ENCODE results near the gene JARID2.

DNA sequence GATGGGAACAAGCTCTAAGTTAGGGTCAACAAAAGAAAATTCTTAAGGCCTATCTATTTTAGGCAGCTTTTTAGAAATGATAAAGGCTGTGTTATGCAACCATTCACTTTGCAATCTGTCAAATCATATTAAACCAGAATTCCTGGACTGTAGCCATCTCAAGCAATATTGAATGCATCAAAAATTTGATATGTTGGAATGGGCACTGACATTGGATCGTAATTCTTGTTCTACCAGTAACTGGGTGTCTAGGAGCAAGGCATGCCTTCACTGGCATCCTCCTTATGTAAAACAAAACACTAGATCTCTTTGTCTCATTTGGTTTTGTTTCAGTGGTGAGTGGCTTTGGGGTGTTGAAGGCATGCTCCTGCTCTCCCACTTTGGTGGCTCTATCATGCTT lies 145.6 kb downstream of the JARID2 start:
- TF ChIP-seq, protein P1, sequence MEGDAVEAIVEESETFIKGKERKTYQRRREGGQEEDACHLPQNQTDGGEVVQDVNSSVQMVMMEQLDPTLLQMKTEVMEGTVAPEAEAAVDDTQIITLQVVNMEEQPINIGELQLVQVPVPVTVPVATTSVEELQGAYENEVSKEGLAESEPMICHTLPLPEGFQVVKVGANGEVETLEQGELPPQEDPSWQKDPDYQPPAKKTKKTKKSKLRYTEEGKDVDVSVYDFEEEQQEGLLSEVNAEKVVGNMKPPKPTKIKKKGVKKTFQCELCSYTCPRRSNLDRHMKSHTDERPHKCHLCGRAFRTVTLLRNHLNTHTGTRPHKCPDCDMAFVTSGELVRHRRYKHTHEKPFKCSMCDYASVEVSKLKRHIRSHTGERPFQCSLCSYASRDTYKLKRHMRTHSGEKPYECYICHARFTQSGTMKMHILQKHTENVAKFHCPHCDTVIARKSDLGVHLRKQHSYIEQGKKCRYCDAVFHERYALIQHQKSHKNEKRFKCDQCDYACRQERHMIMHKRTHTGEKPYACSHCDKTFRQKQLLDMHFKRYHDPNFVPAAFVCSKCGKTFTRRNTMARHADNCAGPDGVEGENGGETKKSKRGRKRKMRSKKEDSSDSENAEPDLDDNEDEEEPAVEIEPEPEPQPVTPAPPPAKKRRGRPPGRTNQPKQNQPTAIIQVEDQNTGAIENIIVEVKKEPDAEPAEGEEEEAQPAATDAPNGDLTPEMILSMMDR (IDR thresholded peaks at IDR 0.05): no peak
- no peak for TF ChIP-seq POLR2A (IDR thresholded peaks at IDR 0.05)

Data from thyroid gland (tissue), 4 donors.